RWPE1 (cell line): Measurements from ENCODE around the gene CEACAM3.

ENCODE experiments used
- CTCF ChIA-PET: fragments of 350-600 bp; sonication (Branson Sonifier 250); formaldehyde crosslinking; extraction: SDS; loops from one replicate; lab custom pipeline; 2021; lab: Yijun Ruan, JAX
- POLR2A ChIA-PET: fragments of 400-600 bp; formaldehyde crosslinking; extraction: SDS; loops from one replicate; lab custom pipeline; 2020; ENCODE audit warnings: antibody characterized with exemption; ENCODE audit not compliant: low non-redundant PET; lab: Yijun Ruan, JAX
- DNase-seq: peaks from one replicate; pipeline ENCODE4 v3.0.0; 2012; ENCODE audit warnings: low spot score
- H3K27ac ChIP-seq: fragments of 450-650 bp; 2 replicates; pipeline ENCODE4 v1.5.1; 2017
- CTCF ChIP-seq: fragments of 450-650 bp; conservative IDR thresholded peaks from 2 replicates; pipeline ENCODE4 v1.5.1; 2017; ENCODE audit warnings: low read depth, mild to moderate bottlenecking

The CEACAM3 gene

GRCh38 chr19:41811036-41811435 is 14.6 kb downstream of the CEACAM3 start:
- no peak for DNase-seq
- no peak for TF ChIP-seq CTCF
- POLR2A ChIA-PET = no interaction called here
- H3K27ac ChIP-seq = no peak overlapping the region
- CTCF ChIA-PET = interaction anchor here (0.9 kb wide), 1 partner anchor 18 kb away, joined by 5 read pairs; no protein-coding TSS in a partner anchor

GRCh38 chr19:41811981-41812380 is 15.6 kb downstream of the CEACAM3 start:
- TF ChIP-seq CTCF = no peak
- DNase-seq = no peak
- ChIA-PET POLR2A (no interaction called here), CTCF (interaction anchor here (0.5 to 0.6 kb wide), 2 partner anchors 17 to 24 kb away, joined by 3 to 7 read pairs; no protein-coding TSS in a partner anchor)
- no peak overlapping the region for H3K27ac ChIP-seq

GRCh38 chr19:41813911-41814310 is 17.5 kb downstream of the CEACAM3 start:
- TF ChIP-seq CTCF = no peak
- CTCF ChIA-PET = interaction anchor here (0.6 kb wide), 1 partner anchor 8 kb away, joined by 3 read pairs; no protein-coding TSS in a partner anchor
- POLR2A ChIA-PET = no interaction called here
- no peak for DNase-seq
- H3K27ac ChIP-seq = no peak overlapping the region

- ChIA-PET CTCF (no interaction called here), POLR2A (no interaction called here)
- no peak for TF ChIP-seq CTCF
- no peak for DNase-seq
- no peak overlapping the region for H3K27ac ChIP-seq
Measured at GRCh38 chr19:41815301-41815700, 18.9 kb downstream of the CEACAM3 start.

GRCh38 chr19:41816761-41817160 is 20.4 kb downstream of the CEACAM3 start:
- no peak overlapping the region for H3K27ac ChIP-seq
- DNase-seq = no peak
- POLR2A ChIA-PET = no interaction called here
- CTCF ChIA-PET = no interaction called here
- TF ChIP-seq CTCF = no peak

GRCh38 chr19:41821003-41821735 is 24.8 kb downstream of the CEACAM3 start:
- ChIA-PET POLR2A (no interaction called here), CTCF (interaction anchor here (0.6 to 1.9 kb wide), 4 partner anchors 7 to 28 kb away, joined by 3 to 12 read pairs (median 3); no protein-coding TSS in a partner anchor)
- no peak overlapping the region for H3K27ac ChIP-seq
- 0 out of 2 replicates have a peak, but pooled peaks have one; percentile 15 for TF ChIP-seq CTCF
- DNase-seq = peak; percentile 59
